Effector memory CD4-positive, alpha-beta T cell (primary cell): ENCODE data around the gene TMCC1.
"Not testable (repeated sequence)": the region's sequence is repeated elsewhere in the genome, so short reads cannot be mapped to it uniquely, and the experiment has no call there.

Experiments used
- DNase-seq, 3 donors: peaks; one replicate each; pipeline ENCODE4 v3.0.0-alpha.2; 2020
- H3K27ac ChIP-seq: 2 replicates; pipeline ENCODE4 v1.7.0; 2013; ENCODE audit warnings: mild to moderate bottlenecking, low read length, moderate library complexity; ENCODE audit not compliant: insufficient read depth, poor library complexity, severe bottlenecking
- H3K27me3 ChIP-seq: replicated peaks from 2 replicates; pipeline ENCODE4 v1.7.0; 2013; ENCODE audit warnings: mild to moderate bottlenecking, low read length; ENCODE audit not compliant: insufficient read depth, control insufficient read depth, poor library complexity, severe bottlenecking
- H3K36me3 ChIP-seq: 2 replicates; pipeline ENCODE4 v1.7.0; 2013; ENCODE audit warnings: mild to moderate bottlenecking, low read length, moderate library complexity; ENCODE audit not compliant: control insufficient read depth, insufficient read depth
- H3K4me1 ChIP-seq: 2 replicates; pipeline ENCODE4 v1.7.0; 2013; ENCODE audit warnings: low read length, mild to moderate bottlenecking; ENCODE audit not compliant: control insufficient read depth, insufficient read depth, poor library complexity, severe bottlenecking
- H3K4me3 ChIP-seq: 2 replicates; pipeline ENCODE4 v1.7.0; 2013; ENCODE audit warnings: low read length, low read depth, mild to moderate bottlenecking; ENCODE audit not compliant: insufficient read depth, poor library complexity, severe bottlenecking
- H3K9me3 ChIP-seq: 2 replicates; pipeline ENCODE4 v1.7.0; 2013; ENCODE audit warnings: mild to moderate bottlenecking, low read length, moderate library complexity; ENCODE audit not compliant: control insufficient read depth

The TMCC1 gene

DNA sequence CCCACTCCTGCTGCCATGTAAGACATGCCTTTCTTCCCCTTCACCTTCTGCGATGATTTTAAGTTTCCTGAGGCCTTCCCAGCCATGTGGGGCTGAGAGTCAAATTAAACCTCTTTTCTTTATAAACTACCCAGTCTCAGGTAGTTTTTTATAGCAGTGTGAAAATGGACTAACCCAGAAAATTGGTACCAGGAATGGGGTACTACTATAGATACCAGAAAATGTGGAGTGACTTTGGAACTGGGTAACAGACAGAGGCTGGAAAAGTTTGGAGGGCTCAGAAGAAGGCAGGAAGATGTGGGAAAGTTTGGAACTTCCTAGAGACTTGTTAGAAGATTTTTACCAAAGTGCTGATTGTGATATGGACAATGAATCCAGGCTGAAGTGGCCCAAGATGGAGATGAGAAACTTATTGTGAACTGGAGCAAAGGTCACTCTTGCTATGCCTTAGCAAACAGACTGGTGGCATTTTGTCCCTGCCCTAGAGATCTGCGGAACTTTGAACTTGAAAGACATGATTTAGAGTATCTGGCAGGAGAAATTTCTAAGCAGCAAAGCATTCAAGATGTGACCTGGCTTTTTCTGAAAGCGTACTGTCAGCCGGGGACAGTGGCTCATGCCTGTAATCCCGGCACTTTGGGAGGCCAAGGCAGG, 52.7 kb downstream of the TMCC1 start:
- Histone ChIP-seq H3K27me3 (no peaks in the 10 kb centered on the region), H3K4me3 (no peak overlapping the region), H3K36me3 (no peaks in the 10 kb centered on the region), H3K27ac (no peak overlapping the region), H3K4me1 (no peaks in the 10 kb centered on the region), H3K9me3 (no peaks in the 10 kb centered on the region)
- no peak for DNase-seq

DNA sequence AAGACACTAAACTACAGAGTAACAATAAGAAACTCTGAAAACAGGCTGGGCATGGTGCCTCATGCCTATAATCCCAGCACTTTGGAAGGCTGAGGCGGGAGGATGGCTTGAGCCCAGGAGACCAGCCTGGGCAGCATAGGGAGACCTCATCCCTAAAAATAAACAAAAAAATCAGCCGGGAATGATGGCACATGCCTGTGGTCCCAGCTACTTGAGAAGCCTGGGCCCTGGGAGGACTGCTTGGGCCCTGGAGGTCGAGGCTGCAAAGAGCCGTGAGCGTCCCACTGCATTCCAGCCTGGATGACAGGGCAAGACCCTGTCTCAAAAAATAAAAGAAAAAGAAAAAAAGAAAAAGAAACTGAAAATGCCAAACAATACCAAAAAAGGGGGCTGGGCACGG, 55.4 kb downstream of the TMCC1 start:
- H3K4me3 ChIP-seq: no peak overlapping the region
- H3K36me3 ChIP-seq: no peaks in the 10 kb centered on the region
- H3K4me1 ChIP-seq: no peaks in the 10 kb centered on the region
- H3K27me3 ChIP-seq: no peaks in the 10 kb centered on the region
- H3K9me3 ChIP-seq: no peaks in the 10 kb centered on the region
- no peak overlapping the region for H3K27ac ChIP-seq
- DNase-seq: no peak

DNA sequence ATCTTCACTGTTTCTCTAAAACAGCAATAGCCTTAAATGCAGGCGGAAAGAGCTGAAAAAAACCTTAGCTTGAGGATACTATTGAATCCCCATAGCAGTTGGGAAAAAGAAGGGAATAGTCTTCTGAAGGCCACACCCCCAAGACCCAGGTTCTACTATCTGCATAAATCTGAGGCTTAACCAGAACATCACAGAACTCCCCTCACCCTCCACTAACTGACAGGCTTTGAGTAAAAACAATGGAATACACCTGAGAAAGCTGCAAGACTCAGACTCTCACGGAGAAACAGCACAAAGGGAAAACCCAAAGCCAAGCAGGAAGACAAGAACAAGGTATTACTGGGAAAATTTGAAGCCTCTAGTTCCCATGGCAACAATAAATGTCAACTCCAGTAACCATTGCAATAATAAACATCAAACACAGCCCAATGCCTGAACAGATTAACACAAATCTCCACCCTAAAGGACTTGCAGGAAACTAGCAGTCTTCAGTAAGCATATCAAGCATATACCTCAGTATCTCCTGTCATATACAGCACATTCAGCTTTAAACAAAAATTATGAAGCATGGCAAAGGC, 56.4 kb downstream of the TMCC1 start:
- no peak overlapping the region for H3K27ac ChIP-seq
- no peaks in the 10 kb centered on the region for H3K4me1 ChIP-seq
- DNase-seq: no peak
- no peaks in the 10 kb centered on the region for H3K27me3 ChIP-seq
- H3K4me3 ChIP-seq: no peak overlapping the region
- no peaks in the 10 kb centered on the region for H3K9me3 ChIP-seq
- no peaks in the 10 kb centered on the region for H3K36me3 ChIP-seq

DNA sequence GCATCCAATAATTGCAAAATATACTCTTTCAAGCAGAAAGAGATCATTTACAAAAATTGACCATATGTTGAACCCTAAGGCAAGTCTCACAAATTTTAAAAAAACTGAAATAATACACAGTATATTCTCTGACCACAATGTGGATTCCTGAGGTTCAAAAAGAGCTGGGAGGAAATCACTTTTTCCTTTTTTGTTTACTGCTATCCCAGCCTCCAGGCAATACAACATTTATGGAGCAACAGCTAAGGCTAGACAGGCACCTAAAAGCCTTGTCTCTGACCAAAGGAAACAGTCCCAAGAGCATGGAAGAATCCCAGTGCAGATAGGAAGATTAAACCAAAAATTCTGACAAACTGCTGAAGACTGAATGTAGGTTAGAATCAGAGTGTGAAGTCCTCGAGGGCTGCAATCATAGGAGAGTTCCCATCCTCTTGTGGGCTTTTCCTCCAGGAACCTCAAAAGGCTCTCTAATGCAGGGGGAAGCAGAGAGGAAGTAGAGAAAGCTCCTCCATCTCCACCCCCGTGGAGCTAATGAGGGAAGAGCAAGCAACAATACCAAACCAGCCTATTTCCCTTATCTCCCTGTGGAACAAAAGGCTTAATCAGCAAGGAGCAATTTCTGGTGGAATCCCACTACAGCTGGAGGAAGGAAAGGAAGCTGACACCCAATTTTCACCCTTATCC, 57.0 kb downstream of the TMCC1 start:
- Histone ChIP-seq H3K27ac (no peak overlapping the region), H3K27me3 (no peaks in the 10 kb centered on the region), H3K36me3 (no peaks in the 10 kb centered on the region), H3K4me3 (no peak overlapping the region), H3K9me3 (no peaks in the 10 kb centered on the region), H3K4me1 (no peaks in the 10 kb centered on the region)
- DNase-seq: no peak

DNA sequence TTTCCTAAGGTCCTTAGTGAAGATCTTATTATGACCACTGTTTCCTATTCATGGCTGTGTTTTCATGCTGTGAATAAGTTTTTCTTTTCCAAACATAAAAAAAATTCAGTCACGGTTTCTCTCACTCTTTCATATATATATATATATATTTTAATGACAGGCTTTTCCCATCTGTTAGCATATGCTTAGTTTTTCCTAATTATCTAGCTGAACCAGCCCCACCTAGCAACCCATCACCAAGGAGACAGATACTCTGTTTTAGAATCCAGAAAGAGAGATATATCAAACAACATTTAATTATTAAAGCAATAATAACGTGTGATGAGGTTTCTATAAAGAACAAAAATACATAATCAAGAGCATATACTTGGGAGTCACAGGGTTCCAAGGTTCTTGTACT, 58.3 kb downstream of the TMCC1 start:
- no peaks in the 10 kb centered on the region for H3K9me3 ChIP-seq
- no peak for DNase-seq
- H3K4me1 ChIP-seq: no peaks in the 10 kb centered on the region
- H3K27me3 ChIP-seq: no peaks in the 10 kb centered on the region
- H3K27ac ChIP-seq: no peak overlapping the region
- no peaks in the 10 kb centered on the region for H3K36me3 ChIP-seq
- no peak overlapping the region for H3K4me3 ChIP-seq

DNA sequence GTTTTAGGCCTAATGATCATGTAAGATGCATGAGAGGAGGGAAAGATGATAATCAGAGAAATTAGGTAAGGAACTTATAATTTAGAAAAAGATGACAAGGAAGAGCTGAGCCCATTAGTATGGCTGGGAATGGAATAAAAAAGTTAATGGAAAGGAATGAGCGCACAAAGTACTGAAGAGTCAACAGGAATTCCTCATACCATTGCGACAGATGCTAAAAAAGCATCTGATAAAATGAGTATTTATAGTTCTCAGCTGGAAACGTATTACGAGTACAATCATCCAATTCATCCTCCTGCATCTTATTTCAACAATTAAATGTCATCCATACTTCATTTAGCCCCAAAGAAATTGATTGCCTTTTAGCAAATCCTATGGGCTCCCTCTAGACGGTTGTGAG, 58.9 kb downstream of the TMCC1 start:
- Histone ChIP-seq H3K9me3 (no peaks in the 10 kb centered on the region), H3K27me3 (no peaks in the 10 kb centered on the region), H3K27ac (no peak overlapping the region), H3K4me1 (no peaks in the 10 kb centered on the region), H3K36me3 (no peaks in the 10 kb centered on the region), H3K4me3 (no peak overlapping the region)
- DNase-seq: no peak

DNA sequence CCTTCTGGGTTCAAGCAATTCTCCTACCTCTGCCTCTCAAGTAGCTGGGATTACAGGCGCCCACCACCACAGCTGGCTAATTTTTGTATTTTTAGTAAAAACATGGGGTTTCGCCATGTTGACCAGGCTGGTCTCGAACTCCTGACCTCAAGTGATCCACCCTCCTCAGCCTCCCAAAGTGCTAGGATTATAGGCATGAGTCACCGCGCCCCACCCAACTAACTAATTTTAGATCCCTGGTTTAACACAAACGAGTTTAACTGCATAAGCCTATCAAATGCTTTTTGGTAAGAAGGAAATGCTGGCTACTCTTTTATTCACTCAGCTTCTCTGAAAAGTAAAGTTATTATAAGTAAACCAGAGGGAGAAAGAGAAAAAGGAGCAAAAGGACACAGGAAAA, 61.6 kb downstream of the TMCC1 start:
- H3K27ac ChIP-seq, H3K9me3 ChIP-seq, DNase-seq, H3K4me1 ChIP-seq, H3K36me3 ChIP-seq, H3K27me3 ChIP-seq, H3K4me3 ChIP-seq: not testable (repeated sequence)

DNA sequence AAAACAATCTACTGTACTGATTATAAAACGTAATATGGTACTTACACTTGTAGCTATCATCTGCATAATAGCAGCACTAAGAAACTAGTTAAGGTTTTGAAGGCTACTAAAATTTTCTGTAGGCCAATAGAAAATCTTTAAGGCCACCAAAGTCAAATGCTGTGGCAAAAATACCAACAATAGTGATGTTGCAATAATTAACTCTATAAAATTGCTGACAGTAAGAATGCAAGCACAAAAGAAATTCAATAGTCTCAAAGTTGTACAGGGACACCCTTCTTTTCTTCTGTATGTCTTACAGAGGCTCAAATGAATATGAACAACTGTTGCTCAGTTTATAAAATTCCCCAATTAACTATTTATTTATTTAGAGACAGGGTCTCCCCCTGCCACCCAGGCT, 62.0 kb downstream of the TMCC1 start:
- no peaks in the 10 kb centered on the region for H3K36me3 ChIP-seq
- H3K27me3 ChIP-seq: no peaks in the 10 kb centered on the region
- no peak overlapping the region for H3K27ac ChIP-seq
- H3K9me3 ChIP-seq: no peaks in the 10 kb centered on the region
- no peak overlapping the region for H3K4me3 ChIP-seq
- H3K4me1 ChIP-seq: no peaks in the 10 kb centered on the region
- DNase-seq: no peak

DNA sequence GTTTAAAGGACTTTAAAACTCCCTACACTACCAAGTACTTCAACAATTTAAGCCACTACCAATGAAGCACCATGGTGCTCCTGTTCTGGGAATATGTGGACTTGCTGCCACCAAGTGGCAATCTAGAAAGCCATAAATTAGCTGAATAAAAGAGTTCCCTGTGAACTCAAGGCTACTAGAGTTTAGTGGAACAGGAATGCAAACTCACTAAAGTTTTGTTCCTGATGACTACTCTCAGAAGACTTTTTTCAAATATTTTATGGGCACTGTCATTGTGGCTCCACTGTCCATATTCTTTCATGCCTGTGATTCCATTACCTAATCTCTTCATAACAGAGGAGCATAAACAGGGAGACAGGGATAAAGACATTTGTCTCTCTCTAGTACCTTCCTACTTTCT, 63.9 kb downstream of the TMCC1 start:
- Histone ChIP-seq H3K27ac (no peak overlapping the region), H3K4me1 (no peaks in the 10 kb centered on the region), H3K9me3 (no peaks in the 10 kb centered on the region), H3K4me3 (no peak overlapping the region), H3K36me3 (no peaks in the 10 kb centered on the region), H3K27me3 (no peaks in the 10 kb centered on the region)
- peak in 1 of 3 donors; percentile 13 for DNase-seq

DNA sequence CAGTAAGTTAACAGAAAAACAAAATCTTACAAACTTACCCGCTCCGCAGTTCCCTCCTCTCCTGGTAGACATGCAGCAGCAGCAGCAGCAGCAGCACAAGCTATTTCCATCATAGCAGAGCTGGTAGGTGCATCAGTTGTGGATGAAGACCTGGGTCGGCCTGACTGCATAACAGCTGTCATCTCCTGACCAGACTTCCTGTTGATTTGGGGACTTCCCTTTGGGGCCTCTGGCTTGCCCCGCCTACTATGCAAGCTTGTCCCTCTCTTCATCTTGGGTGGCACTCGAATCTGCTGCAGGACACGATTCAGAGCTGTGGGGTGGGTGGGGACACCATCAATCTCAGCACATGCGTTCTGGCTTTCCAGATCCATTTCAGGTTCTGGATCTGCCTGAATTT, 65.7 kb downstream of the TMCC1 start:
- no peaks in the 10 kb centered on the region for H3K4me1 ChIP-seq
- no peak overlapping the region for H3K4me3 ChIP-seq
- H3K27me3 ChIP-seq: no peaks in the 10 kb centered on the region
- no peaks in the 10 kb centered on the region for H3K36me3 ChIP-seq
- DNase-seq: peak; percentile 2 to 24 (median 11)
- no peaks in the 10 kb centered on the region for H3K9me3 ChIP-seq
- no peak overlapping the region for H3K27ac ChIP-seq
